Measurements from ENCODE around the gene ZBTB7A. TPM values are rescaled to one million over a fixed set of nuclear protein-coding genes. Genes with fewer than 3 reads are reported as not detected.

The ZBTB7A gene
- total RNA-seq, 4 donors from 2014 or later: 60.5 to 187 (median 81.2) TPM

- DNase-seq: no peak
- no peaks in the 10 kb centered on the region for H3K4me1 ChIP-seq
- H3K4me3 ChIP-seq: no peak overlapping the region
- no peaks in the 10 kb centered on the region for H3K9me3 ChIP-seq
- WGBS, 2 donors: 87 to 93% methylated on average over 4 to 17 of the region's 48 CpGs
- H3K27me3 ChIP-seq: no peaks in the 10 kb centered on the region
- H3K36me3 ChIP-seq: peaks cover 25 to 99% (median 31%) of the 10 kb centered on the region in 3 donors
- intact Hi-C loops (cut with DNase I): no loop called here
- H3K27ac ChIP-seq: no peak overlapping the region
- TF ChIP-seq POLR2A (IDR thresholded peaks at IDR 0.05): no peak
- TF ChIP-seq, protein P1, sequence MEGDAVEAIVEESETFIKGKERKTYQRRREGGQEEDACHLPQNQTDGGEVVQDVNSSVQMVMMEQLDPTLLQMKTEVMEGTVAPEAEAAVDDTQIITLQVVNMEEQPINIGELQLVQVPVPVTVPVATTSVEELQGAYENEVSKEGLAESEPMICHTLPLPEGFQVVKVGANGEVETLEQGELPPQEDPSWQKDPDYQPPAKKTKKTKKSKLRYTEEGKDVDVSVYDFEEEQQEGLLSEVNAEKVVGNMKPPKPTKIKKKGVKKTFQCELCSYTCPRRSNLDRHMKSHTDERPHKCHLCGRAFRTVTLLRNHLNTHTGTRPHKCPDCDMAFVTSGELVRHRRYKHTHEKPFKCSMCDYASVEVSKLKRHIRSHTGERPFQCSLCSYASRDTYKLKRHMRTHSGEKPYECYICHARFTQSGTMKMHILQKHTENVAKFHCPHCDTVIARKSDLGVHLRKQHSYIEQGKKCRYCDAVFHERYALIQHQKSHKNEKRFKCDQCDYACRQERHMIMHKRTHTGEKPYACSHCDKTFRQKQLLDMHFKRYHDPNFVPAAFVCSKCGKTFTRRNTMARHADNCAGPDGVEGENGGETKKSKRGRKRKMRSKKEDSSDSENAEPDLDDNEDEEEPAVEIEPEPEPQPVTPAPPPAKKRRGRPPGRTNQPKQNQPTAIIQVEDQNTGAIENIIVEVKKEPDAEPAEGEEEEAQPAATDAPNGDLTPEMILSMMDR (IDR thresholded peaks at IDR 0.05): no peak
These were observed 38.1 kb downstream of the ZBTB7A start for GRCh38 chr19:4028334-4029246.

DNA sequence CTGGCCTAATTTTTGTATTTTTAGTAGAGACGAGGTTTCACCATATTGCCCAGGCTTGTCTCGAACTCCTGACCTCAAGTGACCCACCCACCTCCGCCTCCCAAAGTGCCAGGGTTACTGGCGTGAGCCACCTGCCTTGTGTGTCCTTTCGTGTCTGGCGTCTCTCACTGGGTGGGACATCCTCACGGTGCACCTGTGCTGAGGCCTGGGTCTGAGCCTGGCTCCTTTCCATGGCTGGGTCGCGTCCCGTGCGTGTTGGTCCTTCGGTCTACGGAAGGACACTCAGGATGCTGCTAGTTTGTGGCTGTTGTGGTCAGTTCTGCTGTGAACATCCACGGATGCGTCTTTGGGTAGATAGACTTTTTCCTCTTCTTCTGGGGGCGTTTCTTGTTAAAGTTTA is 39.6 kb downstream of the ZBTB7A start:
- H3K27me3 ChIP-seq: no peaks in the 10 kb centered on the region
- H3K4me1 ChIP-seq: no peaks in the 10 kb centered on the region
- 87 to 91% methylated on average over 6 to 16 of the region's 16 CpGs for WGBS, 2 donors
- intact Hi-C loops (cut with DNase I): no loop called here
- H3K27ac ChIP-seq: no peak overlapping the region
- TF ChIP-seq, protein P1 (IDR thresholded peaks at IDR 0.05): no peak
- no peak for TF ChIP-seq POLR2A (IDR thresholded peaks at IDR 0.05)
- no peak for DNase-seq
- peaks cover 25 to 88% (median 26%) of the 10 kb centered on the region in 3 donors for H3K36me3 ChIP-seq
- H3K9me3 ChIP-seq: no peaks in the 10 kb centered on the region
- H3K4me3 ChIP-seq: no peak overlapping the region

DNA sequence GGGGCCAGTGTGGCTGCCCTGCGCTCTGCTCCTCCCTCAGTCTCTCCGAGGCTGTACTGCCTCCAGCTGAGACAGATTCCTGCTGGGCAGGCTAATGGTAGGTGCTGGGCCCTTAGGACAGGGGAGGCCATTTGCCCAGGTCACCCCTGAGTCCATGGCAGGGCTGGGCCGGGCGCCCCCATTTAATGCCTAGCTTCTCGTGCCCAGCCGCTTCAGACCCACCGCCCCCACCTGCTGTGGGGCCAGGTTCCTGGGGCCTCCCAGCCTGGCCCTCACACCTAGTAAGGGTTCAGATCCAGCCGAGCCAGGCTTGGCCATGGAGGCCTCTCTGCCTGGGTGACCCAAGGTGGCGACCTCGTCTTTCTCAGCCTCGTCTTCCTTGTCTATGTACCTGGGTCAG is 41.4 kb downstream of the ZBTB7A start:
- no peak for DNase-seq
- Histone ChIP-seq H3K4me3 (no peak overlapping the region), H3K9me3 (no peaks in the 10 kb centered on the region), H3K36me3 (peaks cover 25 to 71% (median 26%) of the 10 kb centered on the region in 3 donors), H3K27ac (no peak overlapping the region), H3K27me3 (no peaks in the 10 kb centered on the region), H3K4me1 (peaks cover 0 to 1% (median 0%) of the 10 kb centered on the region in 3 donors)
- WGBS, 2 donors: 71% methylated on average over 7 of the region's 11 CpGs; no CpG with 5 or more reads in 1 of the 2 donors
- TF ChIP-seq, protein P1 (IDR thresholded peaks at IDR 0.05): no peak
- intact Hi-C loops (cut with DNase I): no loop called here

- WGBS, 2 donors: 81 to 97% methylated on average over 8 to 14 of the region's 34 CpGs
- TF ChIP-seq, protein P1 (IDR thresholded peaks at IDR 0.05): no peak
- TF ChIP-seq POLR2A (IDR thresholded peaks at IDR 0.05): no peak
- intact Hi-C loops (cut with DNase I): no loop called here
- H3K27ac ChIP-seq: peak overlapping the region in 1 of 4 donors; percentile 5
- H3K9me3 ChIP-seq: no peaks in the 10 kb centered on the region
- no peaks in the 10 kb centered on the region for H3K27me3 ChIP-seq
- no peak for DNase-seq
- H3K36me3 ChIP-seq: peaks cover 17 to 66% (median 19%) of the 10 kb centered on the region in 3 donors
- H3K4me3 ChIP-seq: no peak overlapping the region
- H3K4me1 ChIP-seq: peaks cover 0 to 15% (median 0%) of the 10 kb centered on the region in 3 donors
These were observed 42.9 kb downstream of the ZBTB7A start for GRCh38 chr19:4023600-4024398.

All from esophagus squamous epithelium (tissue), 5 donors.